HCT116 (cell line): ENCODE results near the gene GTF3C5. TPM values are rescaled to one million over a fixed set of nuclear protein-coding genes. Genes with fewer than 3 reads are reported as not detected.
A peak's percentile ranks its signal among the peaks of the same experiment; 100 is the strongest.

Source experiments
- ATAC-seq: fragments of 200-7000 bp; cut with Tn5 transposase; 2 replicates; pipeline ENCODE4 v1.9.1; 2020; ENCODE audit warnings: mild to moderate bottlenecking, moderate library complexity
- BruUV-seq: library from RNA; stranded (reverse); fragments of 400-500 nt; replicated peaks from 2 replicates; lab custom pipeline; 2021; lab: Mats Ljungman, UMichigan
- CTCF ChIA-PET: fragments of 300-600 bp; sonication (Branson Sonifier 250); formaldehyde crosslinking; loops from one replicate; lab custom pipeline; 2021; ENCODE audit warnings: antibody characterized with exemption; lab: Charles Lee
- POLR2A ChIA-PET: fragments of 300-600, 350-600 bp; sonication (Branson Sonifier 250); formaldehyde crosslinking; loops from one replicate; lab custom pipeline; 2021; ENCODE audit warnings: antibody characterized with exemption; lab: Charles Lee
- RAD21 ChIA-PET, 2 experiments: fragments of 300-600 bp; sonication (Branson Sonifier 250); formaldehyde crosslinking; loops; one replicate each; lab custom pipeline; 2023; ENCODE audit warnings: low total read pairs in 2 of 2; ENCODE audit not compliant: uncharacterized antibody in 2 of 2, unreplicated experiment in 2 of 2, low non-redundant PET in 1 of 2; lab: Charles Lee
- DNase-seq: peaks from one replicate; pipeline ENCODE4 v3.0.0-alpha.2; 2010; ENCODE audit warnings: low read depth, low spot score
- H2AFZ ChIP-seq: fragments of 200-600 bp; shearing (Covaris generic), sonication (generic); 2 replicates; pipeline ENCODE4 v1.6.1; 2017; ENCODE audit warnings: low read depth, mixed run types, mixed read lengths, antibody characterized with exemption, low read length; ENCODE audit not compliant: poor library complexity, severe bottlenecking
- H3K27ac ChIP-seq: 2 replicates; pipeline ENCODE4 v1.5.1; 2012; ENCODE audit warnings: low read depth, low read length
- H3K27me3 ChIP-seq: fragments of 200-600 bp; sonication (generic); 2 replicates; pipeline ENCODE4 v1.6.1; 2016; ENCODE audit warnings: mixed run types, low read length, mixed read lengths; ENCODE audit not compliant: insufficient read depth
- H3K36me3 ChIP-seq, 2 experiments: fragments of 200-500 bp in 1 of 2; fragments of 200-600 bp in 1 of 2; sonication (Bioruptor generic) in 1 of 2; sonication (generic) in 1 of 2; 2 replicates each; pipeline versions ENCODE4 v1.5.1 to v1.6.1; 2014 to 2016; ENCODE audit warnings: low read length in 2 of 2, inconsistent platforms in 1 of 2, mixed read lengths in 1 of 2, mixed run types in 1 of 2; ENCODE audit not compliant: insufficient read depth in 2 of 2, control insufficient read depth in 1 of 2
- H3K4me1 ChIP-seq, 2 experiments: fragments of 200-600 bp in 1 of 2; sonication (generic) in 1 of 2; 2 replicates each; pipeline versions ENCODE4 v1.5.1 to v1.6.1; 2012 to 2017; ENCODE audit warnings: low read length in 2 of 2, inconsistent platforms in 1 of 2, mild to moderate bottlenecking in 1 of 2, mixed read lengths in 1 of 2, mixed run types in 1 of 2, moderate library complexity in 1 of 2; ENCODE audit not compliant: insufficient read depth in 2 of 2, control insufficient read depth in 1 of 2
- H3K4me2 ChIP-seq: fragments of 200-600 bp; sonication (generic); 2 replicates; pipeline ENCODE4 v1.6.1; 2017; ENCODE audit warnings: mixed run types, low read length, mixed read lengths
- H3K4me3 ChIP-seq, 2 experiments: fragments of 200-600 bp in 1 of 2; sonication (generic) in 1 of 2; replicated peaks in 1 of 2; 2 replicates each; pipeline ENCODE4 v1.5.1; 2011 to 2016; ENCODE audit warnings: low read length in 2 of 2, control low read depth in 1 of 2, low read depth in 1 of 2, mild to moderate bottlenecking in 1 of 2, mixed read lengths in 1 of 2, mixed run types in 1 of 2
- H3K79me2 ChIP-seq: fragments of 200-600 bp; sonication (generic); 2 replicates; pipeline ENCODE4 v1.6.1; 2017; ENCODE audit warnings: mild to moderate bottlenecking, mixed run types, low read length, moderate library complexity, mixed read lengths; ENCODE audit not compliant: insufficient read depth
- H3K9ac ChIP-seq: fragments of 200-600 bp; sonication (generic); 2 replicates; pipeline ENCODE4 v1.6.1; 2016; ENCODE audit warnings: low read length, mixed read lengths
- H3K9me2 ChIP-seq: fragments of 200-600 bp; sonication (generic), shearing (Covaris generic); 2 replicates; pipeline ENCODE4 v1.6.1; 2017; ENCODE audit warnings: mixed run types, mild to moderate bottlenecking, moderate library complexity; ENCODE audit not compliant: insufficient read depth
- H3K9me3 ChIP-seq, 2 experiments: fragments of 200-500 bp in 1 of 2; fragments of 200-600 bp in 1 of 2; sonication (Bioruptor generic) in 1 of 2; sonication (generic) in 1 of 2; 2 replicates each; pipeline ENCODE4 v1.6.1; 2014 to 2017; ENCODE audit warnings: low read length in 2 of 2, mixed read lengths in 2 of 2, inconsistent platforms in 1 of 2, low read depth in 1 of 2, mild to moderate bottlenecking in 1 of 2, mixed run types in 1 of 2, moderate library complexity in 1 of 2; ENCODE audit not compliant: control insufficient read depth in 1 of 2, insufficient read depth in 1 of 2
- H4K20me1 ChIP-seq: fragments of 200-600 bp; sonication (generic), shearing (Covaris generic); 2 replicates; pipeline ENCODE4 v1.6.1; 2017; ENCODE audit warnings: mixed run types, mild to moderate bottlenecking, moderate library complexity; ENCODE audit not compliant: insufficient read depth
- CBX3 ChIP-seq: IDR thresholded peaks from 2 replicates; pipeline ENCODE4 v1.6.1; 2012; ENCODE audit warnings: low read depth
- CEBPB ChIP-seq: IDR thresholded peaks from 2 replicates; pipeline ENCODE4 v1.6.1; 2012; ENCODE audit warnings: low read depth
- EGR1 ChIP-seq: IDR thresholded peaks from 2 replicates; pipeline ENCODE4 v1.6.1; 2012; ENCODE audit warnings: low read depth
- FOSL1 ChIP-seq: IDR thresholded peaks from 2 replicates; pipeline ENCODE4 v1.6.1; 2012; ENCODE audit warnings: low read depth
- POLR2A ChIP-seq: IDR thresholded peaks from 2 replicates; pipeline ENCODE4 v1.7.0; 2011; ENCODE audit warnings: borderline replicate concordance; ENCODE audit not compliant: insufficient read depth, insufficient read length; ENCODE audit errors: extremely low read depth
- POLR2AphosphoS5 ChIP-seq: IDR thresholded peaks from 2 replicates; pipeline ENCODE4 v1.6.1; 2011; ENCODE audit warnings: mild to moderate bottlenecking, low read depth, low read length, moderate library complexity
- RAD21 ChIP-seq: IDR thresholded peaks from 2 replicates; pipeline ENCODE4 v1.6.1; 2012; ENCODE audit warnings: low read depth, mild to moderate bottlenecking
- SIN3A ChIP-seq: IDR thresholded peaks from 2 replicates; pipeline ENCODE4 v1.6.1; 2012; ENCODE audit warnings: low read depth
- SP1 ChIP-seq: IDR thresholded peaks from 2 replicates; pipeline ENCODE4 v1.6.1; 2012; ENCODE audit warnings: low read depth
- YY1 ChIP-seq: IDR thresholded peaks from 2 replicates; pipeline ENCODE4 v1.6.1; 2011; ENCODE audit warnings: low read length, low read depth, moderate library complexity, mild to moderate bottlenecking; ENCODE audit not compliant: insufficient replicate concordance; ENCODE audit errors: extremely low read depth
- ZBTB33 ChIP-seq: IDR thresholded peaks from 2 replicates; pipeline ENCODE4 v1.6.1; 2011; ENCODE audit warnings: mild to moderate bottlenecking, low read length, moderate library complexity; ENCODE audit not compliant: insufficient replicate concordance; ENCODE audit errors: extremely low read depth
- ZNF274 ChIP-seq: fragments of 200-500 bp; sonication (Bioruptor generic); IDR thresholded peaks from 2 replicates; pipeline ENCODE4 v1.6.1; 2014; ENCODE audit warnings: mild to moderate bottlenecking, low read depth, low read length, inconsistent platforms
- intact Hi-C: fragments of 100-400 bp; cut with micrococcal nuclease; formaldehyde crosslinking; loops from 2 replicates; pipeline ENCODE4 v1.10.0; 2022
- total RNA-seq: library from RNA; stranded (reverse); gene quantifications from one replicate; pipeline ENCODE4 v1.2.1, GENCODE V29; 2021; ENCODE audit not compliant: unreplicated experiment
- TF ChIP-seq, protein P1 (sequence below): IDR thresholded peaks from 2 replicates; pipeline ENCODE4 v1.6.1; 2012; ENCODE audit warnings: low read depth

Gene GTF3C5
- total RNA-seq, 1 experiment from 2014 or later: 95.1 TPM

GRCh38 chr9:133045132-133045531, 14.3 kb downstream of the GTF3C5 start:
- BruUV-seq: TSS peak; percentile 27
- H3K4me1 ChIP-seq: no peaks in the 10 kb centered on the region
- CTCF ChIA-PET: no interaction called here

More at GRCh38 chr9:133045132-133045531, 14.3 kb downstream of the GTF3C5 start:
- TF ChIP-seq SIN3A (no peak), RAD21 (no peak), POLR2A (no peak), FOSL1 (no peak), SP1 (no peak), POLR2AphosphoS5 (no peak), CBX3 (no peak), YY1 (no peak), ZNF274 (no peak), EGR1 (no peak), CEBPB (no peak), ZBTB33 (no peak)
- TF ChIP-seq, protein P1, sequence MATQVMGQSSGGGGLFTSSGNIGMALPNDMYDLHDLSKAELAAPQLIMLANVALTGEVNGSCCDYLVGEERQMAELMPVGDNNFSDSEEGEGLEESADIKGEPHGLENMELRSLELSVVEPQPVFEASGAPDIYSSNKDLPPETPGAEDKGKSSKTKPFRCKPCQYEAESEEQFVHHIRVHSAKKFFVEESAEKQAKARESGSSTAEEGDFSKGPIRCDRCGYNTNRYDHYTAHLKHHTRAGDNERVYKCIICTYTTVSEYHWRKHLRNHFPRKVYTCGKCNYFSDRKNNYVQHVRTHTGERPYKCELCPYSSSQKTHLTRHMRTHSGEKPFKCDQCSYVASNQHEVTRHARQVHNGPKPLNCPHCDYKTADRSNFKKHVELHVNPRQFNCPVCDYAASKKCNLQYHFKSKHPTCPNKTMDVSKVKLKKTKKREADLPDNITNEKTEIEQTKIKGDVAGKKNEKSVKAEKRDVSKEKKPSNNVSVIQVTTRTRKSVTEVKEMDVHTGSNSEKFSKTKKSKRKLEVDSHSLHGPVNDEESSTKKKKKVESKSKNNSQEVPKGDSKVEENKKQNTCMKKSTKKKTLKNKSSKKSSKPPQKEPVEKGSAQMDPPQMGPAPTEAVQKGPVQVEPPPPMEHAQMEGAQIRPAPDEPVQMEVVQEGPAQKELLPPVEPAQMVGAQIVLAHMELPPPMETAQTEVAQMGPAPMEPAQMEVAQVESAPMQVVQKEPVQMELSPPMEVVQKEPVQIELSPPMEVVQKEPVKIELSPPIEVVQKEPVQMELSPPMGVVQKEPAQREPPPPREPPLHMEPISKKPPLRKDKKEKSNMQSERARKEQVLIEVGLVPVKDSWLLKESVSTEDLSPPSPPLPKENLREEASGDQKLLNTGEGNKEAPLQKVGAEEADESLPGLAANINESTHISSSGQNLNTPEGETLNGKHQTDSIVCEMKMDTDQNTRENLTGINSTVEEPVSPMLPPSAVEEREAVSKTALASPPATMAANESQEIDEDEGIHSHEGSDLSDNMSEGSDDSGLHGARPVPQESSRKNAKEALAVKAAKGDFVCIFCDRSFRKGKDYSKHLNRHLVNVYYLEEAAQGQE: no peak
- ATAC-seq (no peak), DNase-seq (no peak)
- Histone ChIP-seq H3K9me3 (no peaks in the 10 kb centered on the region), H3K27ac (no peak overlapping the region), H3K9ac (no peak overlapping the region), H2AFZ (no peak overlapping the region), H3K4me2 (no peak overlapping the region), H3K9me2 (no peaks in the 10 kb centered on the region), H3K4me3 (no peak overlapping the region), H3K79me2 (peaks cover 27% of the 10 kb centered on the region), H3K27me3 (no peaks in the 10 kb centered on the region), H4K20me1 (no peaks in the 10 kb centered on the region), H3K36me3 (peaks cover 22 to 60% of the 10 kb centered on the region in 2 experiments; a peak in 3 of 4 replicates)
- intact Hi-C loops: no loop called here
- RAD21 ChIA-PET: no interaction called here
- POLR2A ChIA-PET: interaction anchor here (1.6 kb wide), 1 partner anchor 14 kb away, joined by 4 read pairs; the partner anchor contains the start of gene GTF3C5
